ENCODE measurements around the gene ABHD16B. TPM values are rescaled to one million over a fixed set of nuclear protein-coding genes. Genes with fewer than 3 reads are reported as not detected.
"Not testable (repeated sequence)": the region's sequence is repeated elsewhere in the genome, so short reads cannot be mapped to it uniquely, and the experiment has no call there.

ABHD16B gene
- total RNA-seq, 1 experiment from 2014 or later = 0.24 TPM

- no peak for DNase-seq
- H3K4me3 Mint-ChIP-seq (ENCODE audit: low read depth, unreplicated experiment) = no peak overlapping the region
Observed at GRCh38 chr20:63850689-63851547, 10.4 kb upstream of the ABHD16B start.

DNA sequence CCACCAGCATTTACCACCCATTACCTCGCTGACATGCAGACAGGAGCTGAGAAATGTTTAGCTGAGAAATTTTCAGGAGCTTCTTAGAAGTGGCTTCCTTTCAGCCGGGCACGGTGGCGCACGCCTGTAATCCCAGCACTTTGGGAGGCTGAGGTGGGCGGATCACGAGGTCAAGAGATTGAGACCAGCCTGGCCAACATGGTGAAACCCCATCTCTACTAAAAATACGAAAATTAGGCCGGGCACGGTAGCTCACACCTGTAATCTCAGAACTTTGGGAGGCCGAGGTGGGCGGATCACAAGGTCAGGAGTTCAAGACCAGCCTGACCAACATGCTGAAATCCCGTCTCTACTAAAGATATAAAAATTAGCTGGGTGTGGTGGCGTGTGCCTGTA is 9.8 kb upstream of the ABHD16B start:
- not testable (repeated sequence) for H3K4me3 Mint-ChIP-seq (ENCODE audit: low read depth, unreplicated experiment); H3K9me3 Mint-ChIP-seq (ENCODE audit: low read depth, unreplicated experiment)

More at GRCh38 chr20:63850689-63851547, 10.4 kb upstream of the ABHD16B start:
- no TSS peak for BruUV-seq (replicated peaks)
- TF ChIP-seq CTCF (IDR thresholded peaks at IDR 0.05; ENCODE audit: unreplicated experiment) = no peak
- Mint-ChIP-seq H3K27ac (ENCODE audit: unreplicated experiment) (peak overlapping the region; percentile 14), H3K27me3 (ENCODE audit: unreplicated experiment) (peaks cover 19% of the 10 kb centered on the region), H3K4me1 (ENCODE audit: low read depth, unreplicated experiment) (peaks cover 9% of the 10 kb centered on the region), H3K36me3 (ENCODE audit: insufficient read depth, unreplicated experiment) (peaks cover 28% of the 10 kb centered on the region), H3K9me3 (ENCODE audit: low read depth, unreplicated experiment) (no peaks in the 10 kb centered on the region)
- CTCF ChIA-PET = interaction anchor here (0.6 kb wide), 1 partner anchor 327 kb away, joined by 4 read pairs; no protein-coding TSS in a partner anchor
- intact Hi-C loops (cut with micrococcal nuclease; ENCODE audit: unreplicated experiment) = no loop called here

GRCh38 chr20:63853733-63854068 is 7.6 kb upstream of the ABHD16B start:
- DNase-seq; BruUV-seq (replicated peaks); H3K9me3 Mint-ChIP-seq (ENCODE audit: low read depth, unreplicated experiment); H3K27ac Mint-ChIP-seq (ENCODE audit: unreplicated experiment); intact Hi-C loops (cut with micrococcal nuclease; ENCODE audit: unreplicated experiment): not testable (repeated sequence)
- H3K36me3 Mint-ChIP-seq (ENCODE audit: insufficient read depth, unreplicated experiment) = peaks cover 56% of the 10 kb centered on the region
- peaks cover 36% of the 10 kb centered on the region for H3K4me1 Mint-ChIP-seq (ENCODE audit: low read depth, unreplicated experiment)
- H3K4me3 Mint-ChIP-seq (ENCODE audit: low read depth, unreplicated experiment) = peak overlapping the region; percentile 15
- H3K27me3 Mint-ChIP-seq (ENCODE audit: unreplicated experiment) = peaks cover 47% of the 10 kb centered on the region
- CTCF ChIA-PET = interaction anchor here (1.0 kb wide), 1 partner anchor 8 kb away, joined by 3 read pairs; no protein-coding TSS in a partner anchor

More for the DNA sequence above, 9.8 kb upstream of the ABHD16B start:
- Mint-ChIP-seq H3K4me1 (ENCODE audit: low read depth, unreplicated experiment) (peaks cover 14% of the 10 kb centered on the region), H3K27me3 (ENCODE audit: unreplicated experiment) (peaks cover 25% of the 10 kb centered on the region), H3K36me3 (ENCODE audit: insufficient read depth, unreplicated experiment) (peaks cover 34% of the 10 kb centered on the region)
- BruUV-seq (replicated peaks); intact Hi-C loops (cut with micrococcal nuclease; ENCODE audit: unreplicated experiment); H3K27ac Mint-ChIP-seq (ENCODE audit: unreplicated experiment); DNase-seq: not testable (repeated sequence)
- CTCF ChIA-PET = interaction anchor here (0.6 kb wide), 1 partner anchor 328 kb away, joined by 4 read pairs; no protein-coding TSS in a partner anchor

DNA sequence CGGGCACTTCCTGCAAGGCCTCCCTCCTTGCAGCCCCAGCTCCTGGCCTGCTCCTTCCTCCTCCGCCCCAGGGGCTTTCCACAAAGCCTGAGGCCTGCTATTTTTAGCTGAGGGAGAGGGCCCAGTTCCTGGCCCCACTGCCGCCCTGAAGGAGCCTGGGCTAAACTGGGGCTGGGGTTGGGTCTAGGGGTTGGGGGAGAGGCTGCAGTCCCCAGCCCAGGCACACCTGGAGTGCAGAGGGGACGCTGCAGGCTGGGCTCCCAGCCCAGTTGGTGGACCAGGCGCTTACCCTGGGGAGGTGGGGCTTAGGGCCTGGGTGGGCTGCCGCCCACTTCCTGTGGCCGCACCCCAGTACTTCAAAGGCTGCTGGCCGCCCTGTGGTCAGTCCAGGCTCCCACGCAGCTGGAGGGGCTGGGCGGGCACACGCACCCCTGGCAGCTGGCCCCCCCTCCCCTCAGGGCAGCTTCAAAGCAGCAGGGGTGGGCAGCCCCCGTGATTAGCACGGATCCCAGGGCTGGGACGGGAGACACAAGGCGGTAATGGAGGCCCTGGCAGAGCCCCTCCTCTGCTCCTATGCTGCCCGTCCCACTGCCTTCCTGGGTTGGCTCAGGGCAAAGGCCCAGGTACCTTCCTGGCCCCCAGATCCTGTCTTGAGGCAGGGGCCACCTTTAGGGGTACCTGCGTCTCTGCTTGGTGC is 7.1 kb upstream of the ABHD16B start:
- H3K9me3 Mint-ChIP-seq (ENCODE audit: low read depth, unreplicated experiment) = no peaks in the 10 kb centered on the region
- DNase-seq = peak; percentile 68
- peaks cover 40% of the 10 kb centered on the region for H3K4me1 Mint-ChIP-seq (ENCODE audit: low read depth, unreplicated experiment)
- H3K27me3 Mint-ChIP-seq (ENCODE audit: unreplicated experiment) = peaks cover 48% of the 10 kb centered on the region
- H3K4me3 Mint-ChIP-seq (ENCODE audit: low read depth, unreplicated experiment) = peak overlapping the region; percentile 15
- BruUV-seq (replicated peaks) = no TSS peak
- intact Hi-C loops (cut with micrococcal nuclease; ENCODE audit: unreplicated experiment) = no loop called here
- CTCF ChIA-PET = interaction anchor here (1.0 kb wide), 1 partner anchor 9 kb away, joined by 3 read pairs; no protein-coding TSS in a partner anchor
- no peak overlapping the region for H3K27ac Mint-ChIP-seq (ENCODE audit: unreplicated experiment)
- TF ChIP-seq CTCF (IDR thresholded peaks at IDR 0.05; ENCODE audit: unreplicated experiment) = no peak
- H3K36me3 Mint-ChIP-seq (ENCODE audit: insufficient read depth, unreplicated experiment) = peaks cover 61% of the 10 kb centered on the region

- intact Hi-C loops (cut with micrococcal nuclease; ENCODE audit: unreplicated experiment) = no loop called here
- no TSS peak for BruUV-seq (replicated peaks)
- peaks cover 40% of the 10 kb centered on the region for H3K4me1 Mint-ChIP-seq (ENCODE audit: low read depth, unreplicated experiment)
- H3K4me3 Mint-ChIP-seq (ENCODE audit: low read depth, unreplicated experiment) = no peak overlapping the region
- no peak for DNase-seq
- TF ChIP-seq CTCF (IDR thresholded peaks at IDR 0.05; ENCODE audit: unreplicated experiment) = no peak
- peaks cover 48% of the 10 kb centered on the region for H3K27me3 Mint-ChIP-seq (ENCODE audit: unreplicated experiment)
- CTCF ChIA-PET = interaction anchor here (1.0 kb wide), 1 partner anchor 9 kb away, joined by 3 read pairs; no protein-coding TSS in a partner anchor
- H3K27ac Mint-ChIP-seq (ENCODE audit: unreplicated experiment) = no peak overlapping the region
- H3K36me3 Mint-ChIP-seq (ENCODE audit: insufficient read depth, unreplicated experiment) = peaks cover 65% of the 10 kb centered on the region
- H3K9me3 Mint-ChIP-seq (ENCODE audit: low read depth, unreplicated experiment) = no peaks in the 10 kb centered on the region
Observed at GRCh38 chr20:63854766-63855362, 6.4 kb upstream of the ABHD16B start.

Data from Calu3 (cell line).